HCT116 (cell line): Measurements from ENCODE around the gene TMPO. TPM values are rescaled to one million over a fixed set of nuclear protein-coding genes. Genes with fewer than 3 reads are reported as not detected.

Source experiments
- ATAC-seq: fragments of 200-7000 bp; cut with Tn5 transposase; 2 replicates; pipeline ENCODE4 v1.9.1; 2020; ENCODE audit warnings: mild to moderate bottlenecking, moderate library complexity
- BruUV-seq: library from RNA; stranded (reverse); fragments of 400-500 nt; replicated peaks from 2 replicates; lab custom pipeline; 2021; lab: Mats Ljungman, UMichigan
- CTCF ChIA-PET: fragments of 300-600 bp; sonication (Branson Sonifier 250); formaldehyde crosslinking; loops from one replicate; lab custom pipeline; 2021; ENCODE audit warnings: antibody characterized with exemption; lab: Charles Lee
- POLR2A ChIA-PET: fragments of 300-600, 350-600 bp; sonication (Branson Sonifier 250); formaldehyde crosslinking; loops from one replicate; lab custom pipeline; 2021; ENCODE audit warnings: antibody characterized with exemption; lab: Charles Lee
- RAD21 ChIA-PET, 2 experiments: fragments of 300-600 bp; sonication (Branson Sonifier 250); formaldehyde crosslinking; loops; one replicate each; lab custom pipeline; 2023; ENCODE audit warnings: low total read pairs in 2 of 2; ENCODE audit not compliant: uncharacterized antibody in 2 of 2, unreplicated experiment in 2 of 2, low non-redundant PET in 1 of 2; lab: Charles Lee
- DNase-seq: peaks from one replicate; pipeline ENCODE4 v3.0.0-alpha.2; 2010; ENCODE audit warnings: low read depth, low spot score
- H2AFZ ChIP-seq: fragments of 200-600 bp; shearing (Covaris generic), sonication (generic); 2 replicates; pipeline ENCODE4 v1.6.1; 2017; ENCODE audit warnings: low read depth, mixed run types, mixed read lengths, antibody characterized with exemption, low read length; ENCODE audit not compliant: poor library complexity, severe bottlenecking
- H3K27ac ChIP-seq: 2 replicates; pipeline ENCODE4 v1.5.1; 2012; ENCODE audit warnings: low read depth, low read length
- H3K27me3 ChIP-seq: fragments of 200-600 bp; sonication (generic); 2 replicates; pipeline ENCODE4 v1.6.1; 2016; ENCODE audit warnings: mixed run types, low read length, mixed read lengths; ENCODE audit not compliant: insufficient read depth
- H3K36me3 ChIP-seq, 2 experiments: fragments of 200-500 bp in 1 of 2; fragments of 200-600 bp in 1 of 2; sonication (Bioruptor generic) in 1 of 2; sonication (generic) in 1 of 2; 2 replicates each; pipeline versions ENCODE4 v1.5.1 to v1.6.1; 2014 to 2016; ENCODE audit warnings: low read length in 2 of 2, inconsistent platforms in 1 of 2, mixed read lengths in 1 of 2, mixed run types in 1 of 2; ENCODE audit not compliant: insufficient read depth in 2 of 2, control insufficient read depth in 1 of 2
- H3K4me1 ChIP-seq, 2 experiments: fragments of 200-600 bp in 1 of 2; sonication (generic) in 1 of 2; 2 replicates each; pipeline versions ENCODE4 v1.5.1 to v1.6.1; 2012 to 2017; ENCODE audit warnings: low read length in 2 of 2, inconsistent platforms in 1 of 2, mild to moderate bottlenecking in 1 of 2, mixed read lengths in 1 of 2, mixed run types in 1 of 2, moderate library complexity in 1 of 2; ENCODE audit not compliant: insufficient read depth in 2 of 2, control insufficient read depth in 1 of 2
- H3K4me2 ChIP-seq: fragments of 200-600 bp; sonication (generic); 2 replicates; pipeline ENCODE4 v1.6.1; 2017; ENCODE audit warnings: mixed run types, low read length, mixed read lengths
- H3K4me3 ChIP-seq, 2 experiments: fragments of 200-600 bp in 1 of 2; sonication (generic) in 1 of 2; replicated peaks in 1 of 2; 2 replicates each; pipeline ENCODE4 v1.5.1; 2011 to 2016; ENCODE audit warnings: low read length in 2 of 2, control low read depth in 1 of 2, low read depth in 1 of 2, mild to moderate bottlenecking in 1 of 2, mixed read lengths in 1 of 2, mixed run types in 1 of 2
- H3K79me2 ChIP-seq: fragments of 200-600 bp; sonication (generic); 2 replicates; pipeline ENCODE4 v1.6.1; 2017; ENCODE audit warnings: mild to moderate bottlenecking, mixed run types, low read length, moderate library complexity, mixed read lengths; ENCODE audit not compliant: insufficient read depth
- H3K9ac ChIP-seq: fragments of 200-600 bp; sonication (generic); 2 replicates; pipeline ENCODE4 v1.6.1; 2016; ENCODE audit warnings: low read length, mixed read lengths
- H3K9me2 ChIP-seq: fragments of 200-600 bp; sonication (generic), shearing (Covaris generic); 2 replicates; pipeline ENCODE4 v1.6.1; 2017; ENCODE audit warnings: mixed run types, mild to moderate bottlenecking, moderate library complexity; ENCODE audit not compliant: insufficient read depth
- H3K9me3 ChIP-seq, 2 experiments: fragments of 200-500 bp in 1 of 2; fragments of 200-600 bp in 1 of 2; sonication (Bioruptor generic) in 1 of 2; sonication (generic) in 1 of 2; 2 replicates each; pipeline ENCODE4 v1.6.1; 2014 to 2017; ENCODE audit warnings: low read length in 2 of 2, mixed read lengths in 2 of 2, inconsistent platforms in 1 of 2, low read depth in 1 of 2, mild to moderate bottlenecking in 1 of 2, mixed run types in 1 of 2, moderate library complexity in 1 of 2; ENCODE audit not compliant: control insufficient read depth in 1 of 2, insufficient read depth in 1 of 2
- H4K20me1 ChIP-seq: fragments of 200-600 bp; sonication (generic), shearing (Covaris generic); 2 replicates; pipeline ENCODE4 v1.6.1; 2017; ENCODE audit warnings: mixed run types, mild to moderate bottlenecking, moderate library complexity; ENCODE audit not compliant: insufficient read depth
- ATF3 ChIP-seq: IDR thresholded peaks from 2 replicates; pipeline ENCODE4 v1.6.1; 2012
- CBX3 ChIP-seq: IDR thresholded peaks from 2 replicates; pipeline ENCODE4 v1.6.1; 2012; ENCODE audit warnings: low read depth
- ELF1 ChIP-seq: IDR thresholded peaks from 2 replicates; pipeline ENCODE4 v1.6.1; 2012; ENCODE audit warnings: low read depth, borderline replicate concordance
- EZH2 ChIP-seq: fragments of 200-600 bp; sonication (generic); IDR thresholded peaks from 2 replicates; pipeline ENCODE4 v1.6.1; 2017; ENCODE audit warnings: antibody characterized with exemption, mixed run types
- JUND ChIP-seq: IDR thresholded peaks from 2 replicates; pipeline ENCODE4 v1.6.1; 2012
- POLR2AphosphoS5 ChIP-seq: IDR thresholded peaks from 2 replicates; pipeline ENCODE4 v1.6.1; 2011; ENCODE audit warnings: mild to moderate bottlenecking, low read depth, low read length, moderate library complexity
- RAD21 ChIP-seq: IDR thresholded peaks from 2 replicates; pipeline ENCODE4 v1.6.1; 2012; ENCODE audit warnings: low read depth, mild to moderate bottlenecking
- SIN3A ChIP-seq: IDR thresholded peaks from 2 replicates; pipeline ENCODE4 v1.6.1; 2012; ENCODE audit warnings: low read depth
- SP1 ChIP-seq: IDR thresholded peaks from 2 replicates; pipeline ENCODE4 v1.6.1; 2012; ENCODE audit warnings: low read depth
- SRF ChIP-seq: IDR thresholded peaks from 2 replicates; pipeline ENCODE4 v1.6.1; 2012; ENCODE audit warnings: low read depth
- TCF7L2 ChIP-seq: IDR thresholded peaks from 2 replicates; pipeline ENCODE4 v1.7.0; 2011; ENCODE audit warnings: borderline replicate concordance, inconsistent platforms; ENCODE audit not compliant: insufficient read depth, insufficient read length; ENCODE audit errors: extremely low read depth
- YY1 ChIP-seq: IDR thresholded peaks from 2 replicates; pipeline ENCODE4 v1.6.1; 2011; ENCODE audit warnings: low read length, low read depth, moderate library complexity, mild to moderate bottlenecking; ENCODE audit not compliant: insufficient replicate concordance; ENCODE audit errors: extremely low read depth
- ZFX ChIP-seq: fragments of 450-650 bp; IDR thresholded peaks from 2 replicates; pipeline ENCODE4 v1.6.1; 2017
- intact Hi-C: fragments of 100-400 bp; cut with micrococcal nuclease; formaldehyde crosslinking; loops from 2 replicates; pipeline ENCODE4 v1.10.0; 2022
- total RNA-seq: library from RNA; stranded (reverse); gene quantifications from one replicate; pipeline ENCODE4 v1.2.1, GENCODE V29; 2021; ENCODE audit not compliant: unreplicated experiment
- TF ChIP-seq, protein P1 (sequence below): IDR thresholded peaks from 2 replicates; pipeline ENCODE4 v1.6.1; 2012
- TF ChIP-seq, protein P2 (sequence below): IDR thresholded peaks from 2 replicates; pipeline ENCODE4 v1.6.1; 2012; ENCODE audit warnings: low read depth
- TF ChIP-seq, protein P3 (sequence below), 3 experiments: fragments of 200-600 bp in 1 of 3; sonication (generic) in 1 of 3; IDR thresholded peaks in 2 of 3; conservative IDR thresholded peaks in 1 of 3; 2 replicates each; pipeline ENCODE4 v1.5.1; 2012 to 2017; ENCODE audit warnings: low read depth in 2 of 3, low read length in 2 of 3, antibody characterized with exemption in 1 of 3, borderline replicate concordance in 1 of 3, control low read depth in 1 of 3, mild to moderate bottlenecking in 1 of 3, mixed read lengths in 1 of 3, mixed run types in 1 of 3, moderate library complexity in 1 of 3; ENCODE audit not compliant: insufficient read depth in 1 of 3

Gene TMPO
- total RNA-seq, 1 experiment from 2014 or later: 207 TPM

DNA sequence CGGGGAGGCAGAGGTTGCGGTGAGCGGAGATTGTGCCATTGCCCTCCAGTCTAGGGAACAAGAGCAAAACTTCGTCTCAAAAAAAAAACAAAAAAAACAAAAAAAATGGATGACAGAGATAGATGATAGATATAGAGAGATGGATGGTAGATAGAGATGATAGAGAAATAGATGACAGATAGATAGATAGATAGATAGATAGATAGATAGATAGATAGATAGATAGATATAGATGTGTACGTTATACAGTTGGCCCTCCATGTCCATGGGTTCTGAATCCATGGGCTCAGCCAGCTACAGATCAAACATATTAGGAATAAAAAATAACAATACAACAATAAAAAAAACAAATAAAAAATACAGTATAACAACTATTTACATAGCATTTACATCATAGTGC lies 65.3 kb downstream of the TMPO start:
- Histone ChIP-seq H3K4me1 (peaks cover 21 to 43% of the 10 kb centered on the region in 2 experiments), H3K9me3 (no peaks in the 10 kb centered on the region), H4K20me1 (no peaks in the 10 kb centered on the region), H3K9me2 (no peaks in the 10 kb centered on the region), H3K4me2 (no peak overlapping the region), H2AFZ (no peak overlapping the region), H3K9ac (no peak overlapping the region), H3K36me3 (no peaks in the 10 kb centered on the region), H3K79me2 (no peaks in the 10 kb centered on the region), H3K4me3 (no peak overlapping the region), H3K27ac (no peak overlapping the region), H3K27me3 (no peaks in the 10 kb centered on the region)
- BruUV-seq: no TSS peak
- no peak for DNase-seq
- CTCF ChIA-PET: no interaction called here
- intact Hi-C loops: no loop called here
- POLR2A ChIA-PET: no interaction called here
- RAD21 ChIA-PET: no interaction called here
- no peak for TF ChIP-seq ATF3
- TF ChIP-seq, protein P1, sequence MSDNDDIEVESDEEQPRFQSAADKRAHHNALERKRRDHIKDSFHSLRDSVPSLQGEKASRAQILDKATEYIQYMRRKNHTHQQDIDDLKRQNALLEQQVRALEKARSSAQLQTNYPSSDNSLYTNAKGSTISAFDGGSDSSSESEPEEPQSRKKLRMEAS: no peak
- TF ChIP-seq POLR2AphosphoS5: no peak
- TF ChIP-seq JUND: no peak
- TF ChIP-seq SRF: no peak
- TF ChIP-seq YY1: no peak
- TF ChIP-seq EZH2: no peak
- TF ChIP-seq, protein P2, sequence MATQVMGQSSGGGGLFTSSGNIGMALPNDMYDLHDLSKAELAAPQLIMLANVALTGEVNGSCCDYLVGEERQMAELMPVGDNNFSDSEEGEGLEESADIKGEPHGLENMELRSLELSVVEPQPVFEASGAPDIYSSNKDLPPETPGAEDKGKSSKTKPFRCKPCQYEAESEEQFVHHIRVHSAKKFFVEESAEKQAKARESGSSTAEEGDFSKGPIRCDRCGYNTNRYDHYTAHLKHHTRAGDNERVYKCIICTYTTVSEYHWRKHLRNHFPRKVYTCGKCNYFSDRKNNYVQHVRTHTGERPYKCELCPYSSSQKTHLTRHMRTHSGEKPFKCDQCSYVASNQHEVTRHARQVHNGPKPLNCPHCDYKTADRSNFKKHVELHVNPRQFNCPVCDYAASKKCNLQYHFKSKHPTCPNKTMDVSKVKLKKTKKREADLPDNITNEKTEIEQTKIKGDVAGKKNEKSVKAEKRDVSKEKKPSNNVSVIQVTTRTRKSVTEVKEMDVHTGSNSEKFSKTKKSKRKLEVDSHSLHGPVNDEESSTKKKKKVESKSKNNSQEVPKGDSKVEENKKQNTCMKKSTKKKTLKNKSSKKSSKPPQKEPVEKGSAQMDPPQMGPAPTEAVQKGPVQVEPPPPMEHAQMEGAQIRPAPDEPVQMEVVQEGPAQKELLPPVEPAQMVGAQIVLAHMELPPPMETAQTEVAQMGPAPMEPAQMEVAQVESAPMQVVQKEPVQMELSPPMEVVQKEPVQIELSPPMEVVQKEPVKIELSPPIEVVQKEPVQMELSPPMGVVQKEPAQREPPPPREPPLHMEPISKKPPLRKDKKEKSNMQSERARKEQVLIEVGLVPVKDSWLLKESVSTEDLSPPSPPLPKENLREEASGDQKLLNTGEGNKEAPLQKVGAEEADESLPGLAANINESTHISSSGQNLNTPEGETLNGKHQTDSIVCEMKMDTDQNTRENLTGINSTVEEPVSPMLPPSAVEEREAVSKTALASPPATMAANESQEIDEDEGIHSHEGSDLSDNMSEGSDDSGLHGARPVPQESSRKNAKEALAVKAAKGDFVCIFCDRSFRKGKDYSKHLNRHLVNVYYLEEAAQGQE: no peak
- TF ChIP-seq ELF1: no peak
- TF ChIP-seq SIN3A: no peak
- no peak for TF ChIP-seq TCF7L2
- TF ChIP-seq CBX3: no peak
- no peak for TF ChIP-seq ZFX
- TF ChIP-seq RAD21: no peak
- TF ChIP-seq, protein P3, sequence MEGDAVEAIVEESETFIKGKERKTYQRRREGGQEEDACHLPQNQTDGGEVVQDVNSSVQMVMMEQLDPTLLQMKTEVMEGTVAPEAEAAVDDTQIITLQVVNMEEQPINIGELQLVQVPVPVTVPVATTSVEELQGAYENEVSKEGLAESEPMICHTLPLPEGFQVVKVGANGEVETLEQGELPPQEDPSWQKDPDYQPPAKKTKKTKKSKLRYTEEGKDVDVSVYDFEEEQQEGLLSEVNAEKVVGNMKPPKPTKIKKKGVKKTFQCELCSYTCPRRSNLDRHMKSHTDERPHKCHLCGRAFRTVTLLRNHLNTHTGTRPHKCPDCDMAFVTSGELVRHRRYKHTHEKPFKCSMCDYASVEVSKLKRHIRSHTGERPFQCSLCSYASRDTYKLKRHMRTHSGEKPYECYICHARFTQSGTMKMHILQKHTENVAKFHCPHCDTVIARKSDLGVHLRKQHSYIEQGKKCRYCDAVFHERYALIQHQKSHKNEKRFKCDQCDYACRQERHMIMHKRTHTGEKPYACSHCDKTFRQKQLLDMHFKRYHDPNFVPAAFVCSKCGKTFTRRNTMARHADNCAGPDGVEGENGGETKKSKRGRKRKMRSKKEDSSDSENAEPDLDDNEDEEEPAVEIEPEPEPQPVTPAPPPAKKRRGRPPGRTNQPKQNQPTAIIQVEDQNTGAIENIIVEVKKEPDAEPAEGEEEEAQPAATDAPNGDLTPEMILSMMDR (IDR thresholded peaks at IDR 0.05 in 2 of 3, conservative IDR thresholded peaks at IDR 0.05 in 1 of 3; ENCODE audit: borderline replicate concordance in 1 of 3, insufficient read depth in 1 of 3, low read depth in 2 of 3, low read length in 2 of 3): no peak
- TF ChIP-seq SP1: no peak
- ATAC-seq: no peak
